Tibial artery (tissue), 4 donors: ENCODE results near the gene SLC38A3.

Experiments
- DNase-seq, 2 donors: peaks; one replicate each; pipeline ENCODE4 v3.0.0-alpha.2; 2019
- H3K27ac ChIP-seq, 2 donors: fragments of 200-600 bp; sonication (generic) in 1 of 2; 1 replicate in 1 of 2; 2 replicates in 1 of 2; pipeline ENCODE4 v1.5.1; 2018 to 2019; ENCODE audit warnings: mild to moderate bottlenecking in 1 of 2
- H3K27me3 ChIP-seq, 2 donors: fragments of 200-600 bp; sonication (generic) in 1 of 2; one replicate each; pipeline versions ENCODE4 v1.5.1 to v1.6.0; 2016 to 2019
- H3K36me3 ChIP-seq, 3 donors: fragments of 200-600 bp; sonication (generic) in 2 of 3; one replicate each; pipeline ENCODE4 v1.5.1; 2016 to 2019; ENCODE audit warnings: mild to moderate bottlenecking in 2 of 3
- H3K4me1 ChIP-seq, 4 donors: fragments of 200-600 bp; sonication (generic) in 2 of 4; 1 replicate in 3 of 4; 2 replicates in 1 of 4; pipeline ENCODE4 v1.5.1; 2016 to 2019
- H3K4me3 ChIP-seq, 2 donors: fragments of 200-600 bp; sonication (generic) in 1 of 2; 1 replicate in 1 of 2; 2 replicates in 1 of 2; pipeline ENCODE4 v1.5.1; 2018 to 2019; ENCODE audit warnings: mild to moderate bottlenecking in 2 of 2
- H3K9me3 ChIP-seq, 3 donors: fragments of 200-600 bp; sonication (generic) in 1 of 3; one replicate each; pipeline ENCODE4 v1.5.1; 2016 to 2019
- intact Hi-C: fragments of 100-400 bp; cut with DNase I; formaldehyde crosslinking; loops from one replicate; pipeline ENCODE4 v1.15.0; 2023; ENCODE audit warnings: low total_unique reads
- TF ChIP-seq, protein P1 (sequence below), 2 experiments: fragments of 200-600 bp in 1 of 2; fragments of 450-650 bp in 1 of 2; IDR thresholded peaks; one replicate each; pipeline ENCODE4 v1.5.1; 2017 to 2019; ENCODE audit warnings: antibody characterized with exemption in 2 of 2, mild to moderate bottlenecking in 1 of 2, moderate library complexity in 1 of 2

SLC38A3 gene

GRCh38 chr3:50204804-50205412 is at the start of gene SLC38A3:
Gene SLC38A3, plus strand, starts transcription at chr3:50205271. Its CDS starts 8,929 bp downstream, at chr3:50214200.
- no peak for DNase-seq
- H3K9me3 ChIP-seq, result no peaks in the 10 kb centered on the region
- H3K27ac ChIP-seq, result peak within 1 kb of the TSS in 1 of 2 donors; percentile 6
- intact Hi-C loops, result no loop called here
- peak within 1 kb of the TSS; percentile 39 to 56 for H3K4me3 ChIP-seq
- no peaks in the 10 kb centered on the region for H3K36me3 ChIP-seq
- H3K4me1 ChIP-seq, result peaks cover 0 to 19% (median 15%) of the 10 kb centered on the region in 4 donors
- peaks cover 0 to 58% of the 10 kb centered on the region in 2 donors for H3K27me3 ChIP-seq
- TF ChIP-seq, protein P1, sequence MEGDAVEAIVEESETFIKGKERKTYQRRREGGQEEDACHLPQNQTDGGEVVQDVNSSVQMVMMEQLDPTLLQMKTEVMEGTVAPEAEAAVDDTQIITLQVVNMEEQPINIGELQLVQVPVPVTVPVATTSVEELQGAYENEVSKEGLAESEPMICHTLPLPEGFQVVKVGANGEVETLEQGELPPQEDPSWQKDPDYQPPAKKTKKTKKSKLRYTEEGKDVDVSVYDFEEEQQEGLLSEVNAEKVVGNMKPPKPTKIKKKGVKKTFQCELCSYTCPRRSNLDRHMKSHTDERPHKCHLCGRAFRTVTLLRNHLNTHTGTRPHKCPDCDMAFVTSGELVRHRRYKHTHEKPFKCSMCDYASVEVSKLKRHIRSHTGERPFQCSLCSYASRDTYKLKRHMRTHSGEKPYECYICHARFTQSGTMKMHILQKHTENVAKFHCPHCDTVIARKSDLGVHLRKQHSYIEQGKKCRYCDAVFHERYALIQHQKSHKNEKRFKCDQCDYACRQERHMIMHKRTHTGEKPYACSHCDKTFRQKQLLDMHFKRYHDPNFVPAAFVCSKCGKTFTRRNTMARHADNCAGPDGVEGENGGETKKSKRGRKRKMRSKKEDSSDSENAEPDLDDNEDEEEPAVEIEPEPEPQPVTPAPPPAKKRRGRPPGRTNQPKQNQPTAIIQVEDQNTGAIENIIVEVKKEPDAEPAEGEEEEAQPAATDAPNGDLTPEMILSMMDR (IDR thresholded peaks at IDR 0.05), result no peak

- peak overlapping the region; percentile 54 to 58 for H3K4me3 ChIP-seq
- peak overlapping the region in 1 of 2 donors; percentile 53 for H3K27ac ChIP-seq
- H3K36me3 ChIP-seq, result peaks cover 0 to 7% (median 0%) of the 10 kb centered on the region in 3 donors
- intact Hi-C loops, result no loop called here
- DNase-seq, result no peak
- no peaks in the 10 kb centered on the region for H3K27me3 ChIP-seq
- no peaks in the 10 kb centered on the region for H3K9me3 ChIP-seq
- TF ChIP-seq, protein P1 (IDR thresholded peaks at IDR 0.05), result no peak
- peaks cover 0 to 79% (median 61%) of the 10 kb centered on the region in 4 donors for H3K4me1 ChIP-seq
These were observed 49.6 kb upstream of the SLC38A3 start for GRCh38 chr3:50155491-50155878.

DNA sequence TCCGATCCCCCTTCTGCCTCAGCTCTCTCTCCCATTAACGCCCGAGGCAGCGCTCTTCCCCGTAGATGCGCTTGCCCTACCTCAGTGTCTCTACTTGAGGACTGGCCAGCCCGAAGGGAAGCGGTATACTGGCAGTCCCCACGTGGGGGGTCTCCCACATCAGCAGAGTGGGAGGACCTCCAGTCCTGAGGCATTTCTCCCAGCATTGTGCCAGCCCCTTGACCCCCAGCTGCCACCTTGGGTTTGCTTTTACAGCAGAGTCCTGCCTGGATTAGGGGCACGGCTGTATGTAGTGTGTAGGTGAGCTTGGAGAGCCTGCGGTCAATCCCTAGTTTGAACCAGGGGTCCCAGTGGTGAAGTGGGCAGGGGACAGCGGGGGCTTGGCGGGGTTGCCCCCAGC is 49.2 kb upstream of the SLC38A3 start:
- TF ChIP-seq, protein P1 (IDR thresholded peaks at IDR 0.05), result no peak
- peak overlapping the region; percentile 54 to 58 for H3K4me3 ChIP-seq
- no peaks in the 10 kb centered on the region for H3K27me3 ChIP-seq
- peaks cover 0 to 10% (median 0%) of the 10 kb centered on the region in 3 donors for H3K36me3 ChIP-seq
- DNase-seq, result no peak
- H3K27ac ChIP-seq, result peak overlapping the region in 1 of 2 donors; percentile 87
- intact Hi-C loops, result no loop called here
- peaks cover 0 to 79% (median 62%) of the 10 kb centered on the region in 4 donors for H3K4me1 ChIP-seq
- no peaks in the 10 kb centered on the region for H3K9me3 ChIP-seq

- Histone ChIP-seq H3K27me3 (no peaks in the 10 kb centered on the region), H3K4me1 (peaks cover 0 to 79% (median 69%) of the 10 kb centered on the region in 4 donors), H3K9me3 (no peaks in the 10 kb centered on the region), H3K4me3 (peak overlapping the region; percentile 54 to 58), H3K36me3 (peaks cover 0 to 10% (median 0%) of the 10 kb centered on the region in 3 donors), H3K27ac (peak overlapping the region; percentile 39 to 87)
- no peak for DNase-seq
- intact Hi-C loops, result no loop called here
- TF ChIP-seq, protein P1 (IDR thresholded peaks at IDR 0.05), result no peak
These were observed 48.2 kb upstream of the SLC38A3 start for GRCh38 chr3:50156549-50157493.

- Histone ChIP-seq H3K36me3 (peaks cover 0 to 10% (median 0%) of the 10 kb centered on the region in 3 donors), H3K9me3 (no peaks in the 10 kb centered on the region), H3K27me3 (no peaks in the 10 kb centered on the region), H3K4me3 (peak overlapping the region in 1 of 2 donors; percentile 58), H3K27ac (peak overlapping the region; percentile 39 to 87), H3K4me1 (peaks cover 0 to 85% (median 80%) of the 10 kb centered on the region in 4 donors)
- intact Hi-C loops, result no loop called here
- TF ChIP-seq, protein P1 (IDR thresholded peaks at IDR 0.05), result no peak
- no peak for DNase-seq
These were observed 47.1 kb upstream of the SLC38A3 start for GRCh38 chr3:50157827-50158529.
